ENCODE data around the gene PRKAB2. TPM values are rescaled to one million over a fixed set of nuclear protein-coding genes. Genes with fewer than 3 reads are reported as not detected.
"Not testable (repeated sequence)": the region's sequence is repeated elsewhere in the genome, so short reads cannot be mapped to it uniquely, and the experiment has no call there.

The PRKAB2 gene
- total RNA-seq, 1 experiment from 2014 or later, result 14.4 TPM

- CTCF ChIA-PET, result no interaction called here
- Histone ChIP-seq H3K27ac (ENCODE audit: low read depth, low read length, poor library complexity, severe bottlenecking) (no peak overlapping the region), H3K36me3 (ENCODE audit: insufficient read depth, low read length, poor library complexity, severe bottlenecking) (no peaks in the 10 kb centered on the region), H3K27me3 (replicated peaks; ENCODE audit: insufficient read depth, low read depth, low read length, poor library complexity) (peaks cover 28% of the 10 kb centered on the region), H3K9me3 (ENCODE audit: low read depth, low read length, poor library complexity, severe bottlenecking) (no peaks in the 10 kb centered on the region), H3K4me1 (ENCODE audit: insufficient read depth, low read length, poor library complexity, severe bottlenecking) (no peaks in the 10 kb centered on the region), H3K4me3 (ENCODE audit: low read depth, low read length, poor library complexity, severe bottlenecking) (no peak overlapping the region)
- intact Hi-C loops (cut with micrococcal nuclease; ENCODE audit: unreplicated experiment), result no loop called here
- no TSS peak for BruUV-seq (replicated peaks)
- no peak for TF ChIP-seq EZH2 (IDR thresholded peaks at IDR 0.05; ENCODE audit: borderline replicate concordance, low read depth, low read length, poor library complexity, severe bottlenecking)
- no peak for TF ChIP-seq CTCF (conservative IDR thresholded peaks at IDR 0.05; ENCODE audit: low read depth, low read length)
- POLR2A ChIA-PET (ENCODE audit: low non-redundant PET), result no interaction called here
- no peak for DNase-seq (ENCODE audit: low spot score)
Observed at GRCh38 chr1:147142886-147143285, 29.4 kb downstream of the PRKAB2 start.

- H3K27ac ChIP-seq (ENCODE audit: low read depth, low read length, poor library complexity, severe bottlenecking); BruUV-seq (replicated peaks); CTCF ChIA-PET: not testable (repeated sequence)
Observed at GRCh38 chr1:147130721-147131120, 41.5 kb downstream of the PRKAB2 start.

GRCh38 chr1:147129116-147129873, 43.0 kb downstream of the PRKAB2 start:
- H3K27me3 ChIP-seq (replicated peaks; ENCODE audit: insufficient read depth, low read depth, low read length, poor library complexity), result peaks cover 6% of the 10 kb centered on the region
- intact Hi-C loops (cut with micrococcal nuclease; ENCODE audit: unreplicated experiment), result no loop called here
- no peaks in the 10 kb centered on the region for H3K4me1 ChIP-seq (ENCODE audit: insufficient read depth, low read length, poor library complexity, severe bottlenecking)
- TF ChIP-seq CTCF (conservative IDR thresholded peaks at IDR 0.05; ENCODE audit: low read depth, low read length) (no peak), EZH2 (IDR thresholded peaks at IDR 0.05; ENCODE audit: borderline replicate concordance, low read depth, low read length, poor library complexity, severe bottlenecking) (no peak)
- ChIA-PET CTCF (no interaction called here), POLR2A (ENCODE audit: low non-redundant PET) (no interaction called here)
- H3K36me3 ChIP-seq (ENCODE audit: insufficient read depth, low read length, poor library complexity, severe bottlenecking), result no peaks in the 10 kb centered on the region
- BruUV-seq (replicated peaks), result no TSS peak
- no peak overlapping the region for H3K4me3 ChIP-seq (ENCODE audit: low read depth, low read length, poor library complexity, severe bottlenecking)
- DNase-seq (ENCODE audit: low spot score), result no peak
- H3K27ac ChIP-seq (ENCODE audit: low read depth, low read length, poor library complexity, severe bottlenecking), result no peak overlapping the region
- no peaks in the 10 kb centered on the region for H3K9me3 ChIP-seq (ENCODE audit: low read depth, low read length, poor library complexity, severe bottlenecking)

More at GRCh38 chr1:147130721-147131120, 41.5 kb downstream of the PRKAB2 start:
- POLR2A ChIA-PET (ENCODE audit: low non-redundant PET); H3K36me3 ChIP-seq (ENCODE audit: insufficient read depth, low read length, poor library complexity, severe bottlenecking); H3K4me1 ChIP-seq (ENCODE audit: insufficient read depth, low read length, poor library complexity, severe bottlenecking); H3K9me3 ChIP-seq (ENCODE audit: low read depth, low read length, poor library complexity, severe bottlenecking); H3K27me3 ChIP-seq (replicated peaks; ENCODE audit: insufficient read depth, low read depth, low read length, poor library complexity); DNase-seq (ENCODE audit: low spot score); intact Hi-C loops (cut with micrococcal nuclease; ENCODE audit: unreplicated experiment); H3K4me3 ChIP-seq (ENCODE audit: low read depth, low read length, poor library complexity, severe bottlenecking): not testable (repeated sequence)

GRCh38 chr1:147124266-147124665, 48.0 kb downstream of the PRKAB2 start:
- H3K9me3 ChIP-seq (ENCODE audit: low read depth, low read length, poor library complexity, severe bottlenecking), result no peaks in the 10 kb centered on the region
- TF ChIP-seq EZH2 (IDR thresholded peaks at IDR 0.05; ENCODE audit: borderline replicate concordance, low read depth, low read length, poor library complexity, severe bottlenecking) (no peak), CTCF (conservative IDR thresholded peaks at IDR 0.05; ENCODE audit: low read depth, low read length) (no peak)
- BruUV-seq (replicated peaks), result no TSS peak
- H3K36me3 ChIP-seq (ENCODE audit: insufficient read depth, low read length, poor library complexity, severe bottlenecking), result no peaks in the 10 kb centered on the region
- no peaks in the 10 kb centered on the region for H3K4me1 ChIP-seq (ENCODE audit: insufficient read depth, low read length, poor library complexity, severe bottlenecking)
- intact Hi-C loops (cut with micrococcal nuclease; ENCODE audit: unreplicated experiment), result no loop called here
- H3K27ac ChIP-seq (ENCODE audit: low read depth, low read length, poor library complexity, severe bottlenecking), result no peak overlapping the region
- POLR2A ChIA-PET (ENCODE audit: low non-redundant PET), result no interaction called here
- no peaks in the 10 kb centered on the region for H3K27me3 ChIP-seq (replicated peaks; ENCODE audit: insufficient read depth, low read depth, low read length, poor library complexity)
- H3K4me3 ChIP-seq (ENCODE audit: low read depth, low read length, poor library complexity, severe bottlenecking), result no peak overlapping the region
- CTCF ChIA-PET, result no interaction called here
- no peak for DNase-seq (ENCODE audit: low spot score)

Measured in A673 (cell line).